Measurements from ENCODE around the gene FKBP11. TPM values are rescaled to one million over a fixed set of nuclear protein-coding genes. Genes with fewer than 3 reads are reported as not detected.

FKBP11 gene
- total RNA-seq, 1 donor from 2014 or later = 22.5 TPM

DNA sequence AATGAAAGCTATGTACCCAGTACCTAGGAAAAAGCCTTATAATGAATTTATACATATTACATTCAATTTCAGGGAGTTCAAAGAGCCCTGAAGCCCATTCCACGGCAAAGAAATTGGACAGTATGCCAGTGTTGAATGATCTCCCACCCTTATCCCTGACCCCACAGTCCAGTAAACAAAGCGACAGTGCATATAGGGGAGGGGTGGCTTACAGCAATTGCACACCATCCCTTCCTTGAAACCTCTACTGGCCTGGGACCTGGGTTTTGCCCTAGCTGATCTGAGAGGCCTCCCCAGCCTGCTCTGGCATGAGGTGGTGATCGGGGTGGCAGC, 42.4 kb downstream of the FKBP11 start:
- Mint-ChIP-seq H3K36me3 (ENCODE audit: insufficient read depth) (no peaks in the 10 kb centered on the region), H3K4me1 (ENCODE audit: low read depth) (peaks cover 39% of the 10 kb centered on the region), H3K27ac (peak overlapping the region; percentile 97), H3K9me3 (ENCODE audit: low read depth) (no peaks in the 10 kb centered on the region), H3K27me3 (no peaks in the 10 kb centered on the region), H3K4me3 (ENCODE audit: low read depth) (peak overlapping the region; percentile 26)
- DNase-seq (ENCODE audit: low spot score, unreplicated experiment) = no peak
- TF ChIP-seq CTCF (IDR thresholded peaks at IDR 0.05; ENCODE audit: unreplicated experiment) = no peak

DNA sequence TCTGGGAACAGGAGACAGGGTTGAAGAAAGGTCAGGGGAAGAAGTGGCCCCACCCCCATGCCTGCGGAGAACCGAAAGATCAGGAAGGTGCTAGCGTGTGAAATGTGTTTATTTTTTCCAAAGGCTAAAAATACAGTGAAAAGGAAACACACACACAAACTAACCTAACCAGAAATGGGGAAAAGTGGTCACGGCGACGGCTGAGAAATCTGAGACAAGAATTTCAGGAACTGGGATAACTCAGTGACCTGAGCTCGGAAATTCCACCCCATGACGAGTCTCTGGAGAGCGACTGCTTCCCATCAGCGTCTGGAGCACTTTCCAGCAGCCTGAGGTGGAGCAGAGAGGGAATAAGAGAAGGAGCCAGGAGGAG, 43.0 kb downstream of the FKBP11 start:
- peaks cover 39% of the 10 kb centered on the region for H3K4me1 Mint-ChIP-seq (ENCODE audit: low read depth)
- H3K4me3 Mint-ChIP-seq (ENCODE audit: low read depth) = peak overlapping the region; percentile 49
- no peaks in the 10 kb centered on the region for H3K27me3 Mint-ChIP-seq
- peak overlapping the region; percentile 97 for H3K27ac Mint-ChIP-seq
- H3K9me3 Mint-ChIP-seq (ENCODE audit: low read depth) = no peaks in the 10 kb centered on the region
- no peaks in the 10 kb centered on the region for H3K36me3 Mint-ChIP-seq (ENCODE audit: insufficient read depth)
- no peak for TF ChIP-seq CTCF (IDR thresholded peaks at IDR 0.05; ENCODE audit: unreplicated experiment)
- DNase-seq (ENCODE audit: low spot score, unreplicated experiment) = no peak

GRCh38 chr12:48881686-48882314, 43.5 kb downstream of the FKBP11 start:
- Mint-ChIP-seq H3K36me3 (ENCODE audit: insufficient read depth) (no peaks in the 10 kb centered on the region), H3K27ac (peak overlapping the region; percentile 97), H3K27me3 (no peaks in the 10 kb centered on the region), H3K4me3 (ENCODE audit: low read depth) (peak overlapping the region; percentile 49), H3K9me3 (ENCODE audit: low read depth) (no peaks in the 10 kb centered on the region), H3K4me1 (ENCODE audit: low read depth) (peaks cover 39% of the 10 kb centered on the region)
- DNase-seq (ENCODE audit: low spot score, unreplicated experiment) = no peak
- no peak for TF ChIP-seq CTCF (IDR thresholded peaks at IDR 0.05; ENCODE audit: unreplicated experiment)

- H3K36me3 Mint-ChIP-seq (ENCODE audit: insufficient read depth) = no peaks in the 10 kb centered on the region
- H3K4me3 Mint-ChIP-seq (ENCODE audit: low read depth) = no peak overlapping the region
- H3K27ac Mint-ChIP-seq = no peak overlapping the region
- TF ChIP-seq CTCF (IDR thresholded peaks at IDR 0.05; ENCODE audit: unreplicated experiment) = no peak
- no peak for DNase-seq (ENCODE audit: low spot score, unreplicated experiment)
- H3K4me1 Mint-ChIP-seq (ENCODE audit: low read depth) = peaks cover 37% of the 10 kb centered on the region
- H3K27me3 Mint-ChIP-seq = no peaks in the 10 kb centered on the region
- no peaks in the 10 kb centered on the region for H3K9me3 Mint-ChIP-seq (ENCODE audit: low read depth)
Measured at GRCh38 chr12:48880647-48881046, 44.6 kb downstream of the FKBP11 start.

DNA sequence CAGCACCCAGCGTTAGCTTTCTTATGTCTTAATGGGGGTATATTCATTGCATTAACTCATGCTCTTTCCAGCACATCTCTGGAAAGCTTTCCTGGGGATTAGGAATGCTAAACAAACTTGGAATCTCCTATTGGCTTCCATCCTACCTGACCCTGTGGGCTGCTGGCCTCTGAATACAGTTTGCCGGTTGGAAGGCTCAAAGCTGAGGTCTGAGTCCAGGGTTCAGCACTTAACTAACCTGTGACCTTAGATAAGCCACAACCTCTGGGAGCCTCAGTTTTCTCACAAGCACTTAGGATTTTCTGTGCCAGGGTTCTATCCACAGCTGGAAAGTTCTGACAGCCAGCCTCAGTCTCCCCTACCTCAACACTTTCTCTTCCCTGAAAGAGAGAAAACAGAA, 46.7 kb downstream of the FKBP11 start:
- no peak for TF ChIP-seq CTCF (IDR thresholded peaks at IDR 0.05; ENCODE audit: unreplicated experiment)
- peaks cover 28% of the 10 kb centered on the region for H3K4me1 Mint-ChIP-seq (ENCODE audit: low read depth)
- DNase-seq (ENCODE audit: low spot score, unreplicated experiment) = no peak
- no peak overlapping the region for H3K4me3 Mint-ChIP-seq (ENCODE audit: low read depth)
- no peaks in the 10 kb centered on the region for H3K9me3 Mint-ChIP-seq (ENCODE audit: low read depth)
- no peaks in the 10 kb centered on the region for H3K36me3 Mint-ChIP-seq (ENCODE audit: insufficient read depth)
- no peaks in the 10 kb centered on the region for H3K27me3 Mint-ChIP-seq
- no peak overlapping the region for H3K27ac Mint-ChIP-seq
